Right lobe of liver (tissue), 6 donors: ENCODE data around the gene RAP1GAP. TPM values are rescaled to one million over a fixed set of nuclear protein-coding genes. Genes with fewer than 3 reads are reported as not detected.

Source experiments
- ATAC-seq, 4 donors: fragments of 200-7000 bp; cut with Tn5 transposase; one replicate each; pipeline ENCODE4 v1.9.1; 2020; ENCODE audit warnings: mild to moderate bottlenecking in 4 of 4, moderate library complexity in 4 of 4
- DNase-seq, 3 donors: peaks; one replicate each; pipeline ENCODE4 v3.0.0-alpha.2; 2020
- H3K27ac ChIP-seq, 3 donors: fragments of 200-600 bp; one replicate each; pipeline ENCODE4 v1.8.0; 2022
- H3K27me3 ChIP-seq, 2 donors: fragments of 200-600 bp; one replicate each; pipeline ENCODE4 v1.8.0; 2022
- H3K36me3 ChIP-seq, 4 donors: fragments of 200-600 bp; sonication (generic) in 1 of 4; one replicate each; pipeline versions ENCODE4 v1.5.1 to v1.8.0; 2017 to 2022; ENCODE audit warnings: control low read depth in 1 of 4
- H3K4me1 ChIP-seq, 4 donors: fragments of 200-600 bp; sonication (generic) in 1 of 4; one replicate each; pipeline versions ENCODE4 v1.5.1 to v1.8.0; 2017 to 2022; ENCODE audit warnings: control low read depth in 1 of 4
- H3K4me3 ChIP-seq, 3 donors: fragments of 200-600 bp; one replicate each; pipeline ENCODE4 v1.8.0; 2022
- H3K9me3 ChIP-seq, 4 donors: fragments of 200-600 bp; sonication (generic) in 1 of 4; one replicate each; pipeline versions ENCODE4 v1.5.1 to v1.8.0; 2017 to 2022; ENCODE audit warnings: control low read depth in 1 of 4
- CTCF ChIP-seq, 4 donors: fragments of 200-600 bp in 3 of 4; fragments of 450-650 bp in 1 of 4; IDR thresholded peaks; one replicate each; pipeline versions ENCODE4 v1.5.1 to v1.8.0; 2016 to 2022; ENCODE audit warnings: antibody characterized with exemption in 4 of 4, mild to moderate bottlenecking in 2 of 4
- POLR2A ChIP-seq: fragments of 450-650 bp; IDR thresholded peaks from one replicate; pipeline ENCODE4 v1.6.1; 2017; ENCODE audit warnings: antibody characterized with exemption, mild to moderate bottlenecking
- WGBS: methylation state at CpG from one replicate; pipeline ENCODE4 v1.1.6; 2018; ENCODE audit warnings: low coverage, low lambda C conversion rate; ENCODE audit not compliant: insufficient coverage; ENCODE audit errors: missing lambda C conversion rate; 5-methylcytosine and 5-hydroxymethylcytosine counted together
- intact Hi-C, 2 donors: fragments of 100-400 bp; cut with DNase I; formaldehyde crosslinking; loops; one replicate each; pipeline versions ENCODE4 v1.11.2 to v1.14.1; 2022
- total RNA-seq, 6 experiments: library from RNA; depleted of rRNA in 2 of 6; stranded (reverse); fragments of >200 nt in 2 of 6; fragmentation: NEBNext Ultra II Directional in 3 of 6; extraction: Animal tissue kit (Norgen Biotek cat#: 25700) in 3 of 6; gene quantifications; one replicate each; pipeline versions ENCODE4 v1.1.0 to v1.2.4, GENCODE V29; 2016 to 2023
- donor health status: DM: no; HTN: yes; CAD: no.
- donor health status: DM: no; HTN: no; CAD: no.
- donor health status: DM: no; HTN: no; CAD: no.
- donor health status: DM: no; HTN: yes; CAD: no.
- donor health status: DM: no; HTN: yes; CAD: no.

Gene RAP1GAP
- total RNA-seq, 6 experiments from 2014 or later: 8.0 to 38.1 (median 22.2) TPM

DNA sequence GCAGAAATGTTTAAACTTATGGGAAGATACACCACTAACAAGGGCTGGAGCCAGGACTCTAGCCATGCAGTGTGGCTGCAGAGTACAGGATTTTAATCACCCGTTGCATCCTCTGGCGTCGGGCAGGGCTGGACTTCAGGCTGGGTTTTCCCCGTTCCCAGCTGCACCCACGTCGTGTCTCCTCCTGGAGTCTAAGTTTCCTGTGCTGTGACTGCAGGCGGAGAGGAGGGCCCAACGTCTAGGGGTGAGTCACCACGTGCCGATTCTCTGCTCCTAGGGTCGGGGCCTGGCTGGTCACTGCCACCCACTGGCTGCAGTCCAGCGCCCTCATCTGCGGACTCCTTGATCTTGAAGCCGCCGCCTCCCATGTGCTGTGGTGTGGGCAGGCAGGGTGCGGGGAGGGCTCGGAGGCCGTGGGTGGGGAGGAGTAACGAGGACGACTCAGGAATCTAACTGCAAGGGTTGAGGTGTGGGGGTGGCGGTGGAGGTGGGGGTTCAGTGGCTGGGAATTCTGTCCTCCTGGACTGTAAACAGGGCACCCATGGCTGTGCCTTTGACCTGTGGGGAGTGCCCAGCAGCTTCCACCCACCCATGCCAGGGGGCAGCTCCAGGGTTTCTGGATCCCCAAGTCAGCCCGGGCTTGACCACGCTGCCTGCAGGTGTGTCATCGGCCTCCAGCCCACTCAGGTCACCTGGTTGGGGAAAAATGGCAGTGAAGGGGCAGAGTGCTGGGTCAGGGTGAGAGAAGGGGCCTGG, 82.1 kb downstream of the RAP1GAP start:
- Histone ChIP-seq H3K27me3 (no peaks in the 10 kb centered on the region), H3K4me3 (no peak overlapping the region)
- peak in 1 of 3 donors; percentile 62 for DNase-seq

GRCh38 chr1:21586222-21586621, 82.9 kb downstream of the RAP1GAP start:
- TF ChIP-seq CTCF (IDR thresholded peaks at IDR 0.05) (no peak), POLR2A (no peak)
- Histone ChIP-seq H3K27ac (no peak overlapping the region), H3K4me1 (no peaks in the 10 kb centered on the region), H3K4me3 (no peak overlapping the region), H3K36me3 (no peaks in the 10 kb centered on the region), H3K27me3 (no peaks in the 10 kb centered on the region), H3K9me3 (no peaks in the 10 kb centered on the region)
- WGBS: 66% methylated on average over 6 of the region's 12 CpGs
- no peak for DNase-seq
- intact Hi-C loops: no loop called here
- no peak for ATAC-seq

More for the DNA sequence above, 82.1 kb downstream of the RAP1GAP start:
- ATAC-seq: peak; percentile 43 to 87 (median 63)
- intact Hi-C loops: no loop called here
- Histone ChIP-seq H3K9me3 (no peaks in the 10 kb centered on the region), H3K4me1 (no peaks in the 10 kb centered on the region), H3K36me3 (no peaks in the 10 kb centered on the region), H3K27ac (no peak overlapping the region)
- 7% methylated on average over 13 of the region's 24 CpGs for WGBS
- TF ChIP-seq POLR2A (no peak), CTCF (IDR thresholded peaks at IDR 0.05) (no peak)

DNA sequence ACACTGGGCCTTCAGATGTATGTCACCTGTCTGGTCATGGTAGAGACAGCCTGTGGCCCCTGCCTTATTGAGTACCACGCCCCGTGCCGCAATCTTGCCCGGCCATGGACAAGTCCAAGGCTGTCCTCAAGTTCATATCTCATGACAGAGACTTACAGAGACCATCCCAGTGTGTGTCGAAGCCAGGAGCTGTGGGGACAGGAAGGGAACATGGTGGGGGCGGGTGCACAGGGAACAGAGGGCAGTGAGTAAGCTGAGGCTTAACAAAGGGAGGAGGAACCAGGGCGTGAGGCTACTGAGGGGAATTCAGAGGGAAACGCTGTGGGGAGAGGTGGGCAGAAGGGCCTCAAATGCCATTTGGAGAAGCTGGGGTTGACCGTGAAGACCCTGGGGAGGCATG, 84.1 kb downstream of the RAP1GAP start:
- H3K27ac ChIP-seq: no peak overlapping the region
- DNase-seq (no peak), ATAC-seq (peak in 3 of 4 donors; percentile 5 to 10 (median 7))
- H3K4me3 ChIP-seq: no peak overlapping the region
- no peaks in the 10 kb centered on the region for H3K36me3 ChIP-seq
- TF ChIP-seq POLR2A (no peak), CTCF (IDR thresholded peaks at IDR 0.05) (no peak)
- no peaks in the 10 kb centered on the region for H3K27me3 ChIP-seq
- WGBS: 70% methylated on average over 9 of the region's 9 CpGs
- intact Hi-C loops: no loop called here
- H3K4me1 ChIP-seq: no peaks in the 10 kb centered on the region
- no peaks in the 10 kb centered on the region for H3K9me3 ChIP-seq

GRCh38 chr1:21584096-21584495, 85.1 kb downstream of the RAP1GAP start:
- no peaks in the 10 kb centered on the region for H3K9me3 ChIP-seq
- intact Hi-C loops: no loop called here
- DNase-seq (no peak), ATAC-seq (no peak)
- no peaks in the 10 kb centered on the region for H3K36me3 ChIP-seq
- H3K4me3 ChIP-seq: no peak overlapping the region
- H3K27me3 ChIP-seq: no peaks in the 10 kb centered on the region
- WGBS: 50% methylated on average over 4 of the region's 10 CpGs
- TF ChIP-seq CTCF (IDR thresholded peaks at IDR 0.05) (no peak), POLR2A (no peak)
- peaks cover 0 to 4% (median 0%) of the 10 kb centered on the region in 4 donors for H3K4me1 ChIP-seq
- H3K27ac ChIP-seq: no peak overlapping the region
